HG02678 (cell line): ENCODE measurements around the gene CCRL2.

Source experiments
- ATAC-seq: cut with Tn5 transposase; IDR thresholded peaks from one replicate; pipeline ENCODE4 v1.9.1; 2021; ENCODE audit warnings: mild to moderate bottlenecking, moderate library complexity; ENCODE audit not compliant: unreplicated experiment

CCRL2 gene

DNA sequence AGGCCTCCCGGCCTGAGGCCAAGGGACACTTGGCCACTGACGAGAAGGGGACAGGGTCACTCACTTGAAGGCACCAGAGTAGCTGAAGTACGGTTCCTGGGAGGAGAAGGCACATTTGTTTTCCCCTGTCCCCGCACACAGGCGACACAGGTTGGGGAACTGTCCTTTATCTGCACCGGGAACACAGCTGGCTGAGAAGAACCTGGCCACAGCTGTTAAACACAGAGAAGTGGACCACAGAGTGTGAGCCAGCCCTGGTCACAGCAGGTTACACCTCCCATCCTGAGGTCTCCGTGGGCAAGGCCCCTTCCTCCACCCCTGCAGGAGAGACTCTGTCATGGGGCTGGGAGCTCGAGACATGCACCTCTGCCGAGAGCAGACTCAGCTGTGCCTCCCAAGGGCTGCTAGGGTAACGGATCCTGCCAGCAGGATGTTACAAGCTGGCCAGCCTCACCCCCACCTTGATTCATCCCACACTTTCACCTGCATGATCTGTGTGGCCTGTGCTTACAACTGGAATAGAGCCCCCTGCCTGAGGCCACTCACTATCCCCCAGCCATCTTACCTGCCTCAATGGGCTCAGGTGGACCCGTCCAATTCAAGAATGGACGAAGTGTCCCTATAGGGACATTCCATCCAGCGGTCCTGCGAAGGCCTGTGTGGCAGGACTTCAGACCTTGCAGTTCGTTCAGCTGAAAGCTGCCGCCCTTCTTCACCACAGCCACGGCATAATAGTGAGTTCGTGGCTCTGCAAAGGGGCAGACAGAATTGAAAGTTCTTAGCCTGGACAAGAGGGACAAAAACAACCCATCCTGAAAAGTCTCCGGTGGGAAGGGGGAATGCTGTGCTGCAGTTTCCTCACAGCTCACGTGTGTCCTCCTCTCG lies 48.4 kb downstream of the CCRL2 start:
- no peak for ATAC-seq

DNA sequence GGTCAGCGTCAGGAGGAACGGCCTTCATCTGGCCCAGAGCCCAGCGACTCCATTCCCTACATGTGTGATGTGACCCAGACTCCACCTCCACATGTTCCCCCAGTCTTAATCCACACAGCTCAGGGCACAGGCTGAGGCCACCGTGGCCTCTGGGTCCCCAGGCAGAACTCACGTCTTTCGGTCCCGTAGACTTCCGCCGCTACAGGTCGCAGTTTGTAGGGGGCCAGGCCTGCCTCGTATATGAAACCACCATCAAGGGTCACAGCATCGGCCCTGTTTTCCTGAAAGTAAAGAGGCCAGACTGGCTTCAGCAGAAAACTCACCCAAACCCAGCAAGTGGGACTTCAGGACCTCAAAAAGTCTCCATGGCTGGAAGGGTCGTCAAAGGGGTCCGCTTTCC lies 49.1 kb downstream of the CCRL2 start:
- ATAC-seq: no peak
